NCI-H1930 (cell line): ENCODE data around the gene SLC27A6.
"Not testable (repeated sequence)": the region's sequence is repeated elsewhere in the genome, so short reads cannot be mapped to it uniquely, and the experiment has no call there.

Experiments
- DNase-seq, 2 experiments: peaks; one replicate each; lab custom pipeline; 2025; lab: John Stamatoyannopoulos, UW

The SLC27A6 gene

DNA sequence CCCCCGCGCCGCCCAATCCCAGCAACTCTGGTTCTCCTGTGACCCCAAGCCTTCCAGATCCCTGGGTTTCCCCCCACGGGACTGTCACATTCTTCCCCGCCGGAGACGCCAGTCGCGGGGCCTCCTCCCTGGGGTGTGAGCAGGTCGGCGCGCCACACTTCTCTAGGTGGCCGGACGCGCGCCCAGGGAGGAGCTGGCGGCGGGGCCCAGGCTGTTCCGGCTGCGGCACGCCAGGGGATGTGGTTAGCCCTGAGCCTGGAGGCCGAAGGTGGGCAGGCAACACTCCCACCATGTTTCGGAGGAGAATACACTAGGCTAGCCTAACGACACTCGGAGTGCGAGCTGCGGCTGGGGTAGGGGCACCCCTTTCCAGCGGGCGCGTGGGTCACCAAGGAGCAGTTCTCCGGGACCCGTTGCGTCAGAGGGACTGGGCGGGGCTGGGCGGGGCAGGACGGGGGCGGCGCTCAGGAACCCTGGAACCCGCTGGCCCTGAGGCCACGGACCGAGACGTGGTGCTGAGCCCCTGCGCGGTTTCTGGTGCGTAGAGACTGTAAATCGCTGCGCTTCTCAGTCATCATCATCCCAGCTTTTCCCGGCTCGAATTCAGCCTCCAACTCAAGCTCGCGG is at the start of gene SLC27A6:
Gene SLC27A6 (plus strand): TSS at position 478 of the 627 bp plus-strand sequence. CDS start 650 bp downstream, outside the sequence.
- peak; percentile 4 to 8 for DNase-seq

GRCh38 chr5:128919542-128919941 is 45.7 kb upstream of the SLC27A6 start:
- no peak for DNase-seq

DNA sequence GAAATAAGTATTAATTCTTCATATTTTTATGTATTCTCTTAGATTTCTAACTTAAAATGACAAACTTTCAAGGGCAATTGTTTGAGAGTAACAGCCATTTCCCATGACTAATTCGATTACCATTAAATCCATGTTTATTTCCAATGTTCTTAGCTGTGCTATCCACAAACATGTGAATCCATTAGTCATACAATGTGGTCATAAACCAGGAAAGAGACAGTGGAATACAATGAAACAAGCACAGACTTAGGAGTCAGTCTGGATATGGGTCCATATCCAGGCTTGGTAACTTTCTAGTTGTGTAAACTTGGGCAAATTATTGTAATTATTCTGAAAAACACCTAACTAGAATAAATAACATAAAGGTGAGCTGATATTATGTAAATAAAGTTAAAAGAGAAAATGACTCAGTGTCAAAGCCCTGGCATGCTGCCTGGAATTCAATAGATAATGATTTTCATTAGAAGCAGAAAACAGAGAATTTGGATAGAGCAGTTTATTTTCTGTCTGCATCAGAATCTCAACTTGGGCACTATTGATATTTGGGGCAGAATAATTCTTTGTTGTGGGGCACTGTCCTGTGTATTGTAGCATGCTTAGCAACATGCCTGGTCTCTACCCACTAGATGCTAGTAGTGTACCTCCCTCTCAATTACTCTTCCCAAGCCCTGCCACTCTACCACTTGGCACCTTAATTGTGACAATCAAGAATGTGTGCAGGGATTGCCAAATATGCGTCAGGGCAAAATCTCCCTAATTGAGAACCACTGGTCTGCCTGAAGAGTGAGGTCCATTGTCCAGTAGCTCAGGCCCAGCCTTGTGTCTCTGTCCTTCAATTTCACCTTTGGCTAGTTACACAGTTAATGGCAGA is 44.7 kb upstream of the SLC27A6 start:
- DNase-seq: no peak

GRCh38 chr5:128924299-128924698 is 41.0 kb upstream of the SLC27A6 start:
- DNase-seq: no peak

GRCh38 chr5:128925973-128926372 is 39.3 kb upstream of the SLC27A6 start:
- no peak for DNase-seq

- DNase-seq: no peak
Measured at GRCh38 chr5:128927644-128928043, 37.6 kb upstream of the SLC27A6 start.

GRCh38 chr5:128932232-128932631 is 33.1 kb upstream of the SLC27A6 start:
- DNase-seq: not testable (repeated sequence)

DNA sequence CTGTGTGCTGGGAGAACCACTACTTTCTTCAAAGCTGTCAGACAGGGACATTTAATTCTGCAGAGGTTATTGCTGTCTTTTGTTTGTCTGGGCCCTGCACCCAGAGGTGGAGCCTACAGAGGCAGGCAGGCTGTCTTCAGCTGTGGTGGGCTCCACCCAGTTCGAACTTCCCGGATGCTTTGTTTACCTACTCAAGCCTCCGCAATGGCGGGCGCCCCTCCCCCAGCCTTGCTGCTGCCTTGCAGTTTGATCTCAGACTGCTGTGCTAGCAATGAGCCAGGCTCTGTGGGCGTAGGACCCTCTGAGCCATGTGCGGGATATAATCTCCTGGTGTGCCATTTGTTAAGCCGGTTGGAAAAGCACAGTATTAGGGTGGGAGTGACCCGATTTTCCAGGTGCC is 22.2 kb upstream of the SLC27A6 start:
- DNase-seq: not testable (repeated sequence)

DNA sequence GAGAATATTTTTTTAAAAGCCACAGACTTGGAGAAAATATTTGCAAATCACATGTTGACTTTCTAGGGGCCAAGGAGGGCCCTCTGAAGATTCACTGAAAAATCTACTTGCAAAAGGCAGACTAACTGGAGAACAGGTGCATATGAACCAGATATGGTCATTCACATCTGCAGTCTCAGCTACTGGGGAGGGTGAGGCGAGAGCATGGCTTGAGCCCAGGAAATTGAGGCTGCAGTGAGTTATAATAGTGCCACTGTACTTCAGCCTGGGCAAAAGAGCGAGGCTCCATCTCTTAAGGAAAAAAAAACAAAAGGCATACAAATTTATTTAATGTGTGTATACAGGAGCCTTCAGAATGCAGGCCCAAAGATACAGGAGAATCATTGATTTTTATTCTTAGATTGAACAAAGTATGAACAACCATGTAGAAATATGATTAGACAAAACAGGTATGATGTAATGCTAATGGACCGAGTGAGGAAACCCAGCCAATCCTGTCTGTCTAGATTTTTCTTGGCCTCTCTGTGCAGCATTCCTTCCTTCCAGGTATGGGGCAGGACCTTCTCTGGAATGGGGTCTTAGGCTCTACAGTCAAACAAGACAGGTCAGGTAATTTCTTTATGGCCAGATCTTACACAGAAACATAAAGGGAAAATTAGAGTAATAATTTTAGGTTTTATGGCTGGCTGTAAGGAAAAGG is 15.3 kb upstream of the SLC27A6 start:
- no peak for DNase-seq

- not testable (repeated sequence) for DNase-seq
Measured at GRCh38 chr5:128951301-128951700, 14.0 kb upstream of the SLC27A6 start.

DNA sequence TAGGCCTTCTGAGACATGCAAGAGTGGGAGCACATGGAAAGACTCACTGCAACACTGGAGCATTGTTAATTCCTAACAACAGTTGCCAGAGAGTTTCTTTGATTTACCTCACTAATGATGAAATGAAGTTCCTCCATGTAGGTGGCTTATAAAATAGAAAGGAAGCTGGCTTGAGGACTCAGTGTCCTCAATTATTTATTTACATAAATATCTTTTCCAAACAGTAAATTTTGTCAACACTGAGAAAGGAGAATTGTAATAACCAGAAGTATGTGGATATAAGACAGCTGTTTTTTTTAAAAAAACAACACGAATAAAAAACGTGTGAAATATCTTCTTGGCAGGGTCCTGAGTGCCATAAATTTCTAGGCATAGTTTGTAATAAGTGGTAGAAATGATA is 9.1 kb upstream of the SLC27A6 start:
- DNase-seq: no peak

GRCh38 chr5:128962211-128962610 is 3.1 kb upstream of the SLC27A6 start:
- no peak for DNase-seq

DNA sequence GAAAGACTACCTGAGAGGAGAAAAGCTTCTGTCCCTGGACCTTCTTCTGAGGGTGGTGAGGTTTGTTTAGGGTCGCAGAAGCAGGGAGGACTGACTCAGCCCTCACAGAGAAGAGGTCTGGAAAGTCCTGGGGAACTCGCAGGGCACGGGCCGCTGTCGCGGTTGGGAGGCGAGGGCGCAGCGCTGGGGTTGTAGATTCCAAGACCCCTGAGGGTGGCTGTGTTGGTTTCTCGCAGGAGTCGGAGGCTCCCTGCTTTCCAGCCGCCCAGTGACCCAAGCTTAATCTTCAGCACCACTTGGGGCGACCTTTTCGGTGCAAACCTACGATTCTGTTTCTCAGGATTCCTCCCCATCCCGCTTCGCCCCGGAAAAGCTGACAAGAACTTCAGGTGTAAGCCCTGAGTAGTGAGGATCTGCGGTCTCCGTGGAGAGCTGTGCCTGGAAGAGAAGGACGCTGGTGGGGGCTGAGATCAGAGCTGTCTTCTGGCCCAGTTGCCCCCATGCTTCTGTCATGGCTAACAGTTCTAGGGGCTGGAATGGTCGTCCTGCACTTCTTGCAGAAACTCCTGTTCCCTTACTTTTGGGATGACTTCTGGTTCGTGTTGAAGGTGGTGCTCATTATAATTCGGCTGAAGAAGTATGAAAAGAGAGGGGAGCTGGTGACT is 482 bp downstream of the SLC27A6 start:
- no peak for DNase-seq

GRCh38 chr5:128966375-128966774 is 1.1 kb downstream of the SLC27A6 start:
- no peak for DNase-seq

DNA sequence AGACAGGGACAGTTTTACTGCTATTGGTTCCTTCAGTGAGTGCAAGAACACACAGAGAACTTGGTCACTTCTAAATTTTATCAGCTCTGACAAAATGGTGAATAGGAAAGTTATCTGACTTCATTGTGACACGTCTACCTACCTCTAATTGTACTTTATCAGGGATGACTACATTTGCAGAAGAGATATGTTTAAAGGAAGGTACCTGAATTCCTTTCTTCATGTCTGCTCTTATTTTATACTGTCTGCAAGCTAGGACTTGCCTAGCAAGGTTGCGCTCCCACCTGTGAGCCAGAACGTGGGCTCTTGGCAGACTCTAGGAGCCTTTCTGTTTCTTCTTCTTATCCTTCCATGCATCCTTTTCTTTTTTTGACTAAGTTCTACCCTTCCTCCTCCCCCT is 1.6 kb downstream of the SLC27A6 start:
- no peak for DNase-seq

GRCh38 chr5:128973244-128973643 is 8.0 kb downstream of the SLC27A6 start:
- no peak for DNase-seq

DNA sequence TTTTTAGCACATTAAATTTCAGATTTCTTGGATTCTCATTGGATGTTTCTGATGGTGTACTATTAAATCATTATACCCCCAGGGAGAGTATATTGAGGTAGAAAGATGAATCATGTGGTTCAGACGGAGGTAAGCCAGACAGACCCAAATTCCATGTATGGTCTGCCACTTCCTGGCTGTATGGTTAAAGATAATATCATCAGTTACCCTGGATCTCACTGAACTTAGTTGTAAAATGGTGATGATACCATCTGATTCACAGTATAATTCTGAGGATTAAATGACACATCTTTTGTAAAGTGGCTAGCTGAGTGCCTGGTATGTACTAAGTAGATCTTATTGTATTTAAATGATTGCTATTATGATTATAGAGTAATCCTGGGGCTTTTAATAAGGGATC is 9.3 kb downstream of the SLC27A6 start:
- no peak for DNase-seq

- no peak for DNase-seq
Measured at GRCh38 chr5:128979761-128980160, 14.5 kb downstream of the SLC27A6 start.

DNA sequence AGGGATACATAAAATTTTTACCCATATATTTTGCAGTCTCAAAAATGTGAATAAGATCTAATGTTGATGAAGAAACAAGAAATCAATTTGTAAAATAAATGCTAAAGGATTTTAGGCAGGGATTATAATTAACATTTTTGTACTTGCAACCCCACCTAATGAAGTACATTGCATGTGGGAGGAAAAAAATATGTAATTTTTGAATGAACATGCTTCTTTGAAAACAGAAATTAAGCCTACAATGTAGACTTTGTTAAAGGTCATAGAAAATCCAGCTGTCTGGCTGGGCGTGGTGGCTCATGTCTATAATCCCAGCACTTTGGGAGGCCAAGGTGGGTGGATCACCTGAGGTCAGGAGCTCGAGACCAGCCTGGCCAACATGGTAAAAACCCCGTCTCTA is 15.6 kb downstream of the SLC27A6 start:
- no peak for DNase-seq

- no peak for DNase-seq
Measured at GRCh38 chr5:128984480-128984879, 19.2 kb downstream of the SLC27A6 start.

GRCh38 chr5:128988476-128988875 is 23.2 kb downstream of the SLC27A6 start:
- no peak for DNase-seq

DNA sequence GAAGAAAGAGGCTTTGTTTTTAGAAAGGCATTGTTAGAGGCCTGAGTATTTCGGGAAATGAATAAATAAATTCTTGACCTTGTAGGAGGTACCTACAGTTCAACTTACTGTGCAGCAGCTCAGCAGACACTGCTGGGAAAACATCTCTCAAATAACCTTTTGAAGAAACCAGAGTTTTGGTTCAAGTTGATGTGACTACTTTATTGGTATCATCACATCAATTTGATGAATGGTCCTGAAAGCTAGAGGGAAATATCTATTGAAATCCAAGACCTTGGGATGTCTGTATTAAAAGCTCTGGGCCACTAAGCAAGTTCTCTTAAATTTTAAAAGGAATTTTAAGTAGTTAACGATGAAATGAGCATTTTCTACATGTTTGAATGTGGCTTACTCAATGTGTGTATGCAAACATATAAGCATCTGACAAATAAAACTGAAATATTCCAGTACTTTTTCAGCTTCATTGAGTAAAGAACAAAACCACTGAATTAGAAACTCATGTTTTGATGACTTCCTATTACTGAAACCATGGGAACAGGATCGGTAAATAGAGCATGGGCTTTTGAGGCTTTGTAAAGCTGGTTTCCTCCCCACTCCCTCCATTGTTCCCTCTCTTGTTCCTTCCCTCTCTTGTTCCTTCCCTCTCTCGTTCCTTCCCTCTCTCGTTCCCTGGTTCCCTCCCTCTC is 36.7 kb downstream of the SLC27A6 start:
- no peak for DNase-seq
